Mesodermal cell (in vitro differentiated cells): Measurements from ENCODE around the gene ADAM12.

Source experiments
- H3K27ac ChIP-seq: 2 replicates; pipeline ENCODE4 v1.7.0; 2013; ENCODE audit warnings: mild to moderate bottlenecking, low read depth, low read length, moderate library complexity; ENCODE audit not compliant: severe bottlenecking
- H3K36me3 ChIP-seq: 2 replicates; pipeline ENCODE4 v1.7.1; 2013; ENCODE audit warnings: mild to moderate bottlenecking, low read length, moderate library complexity; ENCODE audit not compliant: control insufficient read depth, insufficient read depth
- H3K4me1 ChIP-seq: one replicate; pipeline ENCODE4 v1.7.1; 2013; ENCODE audit warnings: mild to moderate bottlenecking, low read length; ENCODE audit not compliant: insufficient read depth, control insufficient read depth, poor library complexity, severe bottlenecking
- H3K4me3 ChIP-seq: 2 replicates; pipeline ENCODE4 v1.7.0; 2013; ENCODE audit warnings: low read length, control low read depth, mild to moderate bottlenecking; ENCODE audit not compliant: insufficient read depth, poor library complexity, severe bottlenecking; ENCODE audit errors: extremely low read depth
- H3K9me3 ChIP-seq: 2 replicates; pipeline ENCODE4 v1.7.1; 2013; ENCODE audit warnings: mild to moderate bottlenecking, low read length, moderate library complexity; ENCODE audit not compliant: control insufficient read depth
- WGBS, 2 experiments: methylation state at CpG; one replicate each; pipeline ENCODE4 v1.1.5; 2013; ENCODE audit warnings: missing lambda C conversion rate in 2 of 2; ENCODE audit not compliant: insufficient coverage in 2 of 2; 5-methylcytosine and 5-hydroxymethylcytosine counted together

Gene ADAM12

GRCh38 chr10:126014309-126014708, 374.0 kb downstream of the ADAM12 start:
- no peaks in the 10 kb centered on the region for H3K9me3 ChIP-seq
- peaks cover 5% of the 10 kb centered on the region for H3K4me1 ChIP-seq
- 96 to 98% methylated on average over 4 to 5 of the region's 7 CpGs for WGBS, 2 experiments
- H3K36me3 ChIP-seq, result peaks cover 7% of the 10 kb centered on the region
- H3K4me3 ChIP-seq, result no peak overlapping the region
- H3K27ac ChIP-seq, result no peak overlapping the region

DNA sequence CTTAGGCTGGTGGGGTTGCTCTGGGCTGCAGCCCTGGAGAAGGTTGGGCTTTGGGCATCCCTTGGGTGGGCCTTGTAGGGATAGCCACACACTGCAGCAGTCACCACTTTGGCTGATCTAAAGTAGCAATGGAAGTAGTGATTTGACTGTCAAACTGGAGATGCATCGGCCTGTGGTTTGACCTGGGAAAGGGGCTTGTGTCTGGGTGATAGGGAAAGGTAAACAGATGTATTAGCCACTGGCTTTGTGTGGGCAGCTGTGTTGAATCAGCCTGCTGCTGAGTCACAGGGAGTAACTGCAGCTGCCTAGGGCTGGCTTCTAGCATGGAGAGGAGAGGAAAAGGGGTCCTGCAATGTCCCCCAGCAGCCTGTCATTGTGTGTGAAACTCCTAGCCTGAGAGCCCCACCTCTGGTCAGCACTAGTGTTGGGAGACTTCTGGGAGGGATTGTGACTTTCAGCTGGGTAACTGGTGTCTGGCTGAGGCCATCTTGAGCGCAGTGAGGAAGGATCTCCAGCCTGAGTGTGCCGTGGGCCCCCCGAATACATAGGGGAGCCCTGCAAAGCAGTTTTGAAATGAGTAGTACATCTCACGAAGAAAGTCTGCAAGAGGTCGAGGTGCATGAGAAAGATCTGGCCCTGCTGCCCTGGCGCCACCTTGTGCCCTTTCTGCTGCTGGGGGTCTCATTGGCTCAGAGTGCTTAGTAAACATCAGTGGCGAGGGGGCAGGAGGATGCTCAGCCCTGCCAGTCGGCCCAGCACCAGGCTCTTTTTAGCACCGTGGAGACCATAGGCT, 374.6 kb downstream of the ADAM12 start:
- WGBS, 2 experiments, result 76 to 82% methylated on average over 8 to 10 of the region's 10 CpGs
- peaks cover 5% of the 10 kb centered on the region for H3K4me1 ChIP-seq
- no peaks in the 10 kb centered on the region for H3K9me3 ChIP-seq
- H3K36me3 ChIP-seq, result peaks cover under 1% of the 10 kb centered on the region
- peak overlapping the region; percentile 71 for H3K27ac ChIP-seq
- H3K4me3 ChIP-seq, result no peak overlapping the region

DNA sequence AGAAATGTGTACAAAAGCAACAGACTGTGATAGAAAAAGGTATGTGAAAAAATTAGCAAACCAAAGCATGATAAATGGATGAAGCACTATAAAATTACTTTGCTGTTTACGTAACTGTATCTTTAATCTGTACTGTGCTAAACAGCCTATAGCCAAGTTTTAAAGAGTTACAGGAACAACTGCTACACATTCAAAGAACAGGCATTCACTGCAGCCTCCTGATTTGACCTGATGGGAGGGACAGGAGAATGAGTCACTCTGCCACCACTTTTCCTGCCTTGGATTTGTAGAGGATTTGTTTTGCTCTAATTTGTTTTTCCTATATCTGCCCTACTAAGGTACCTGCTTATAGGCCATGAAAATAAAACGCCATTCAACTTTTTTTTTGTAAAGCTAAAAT, 375.8 kb downstream of the ADAM12 start:
- WGBS, 2 experiments, result no CpG with 5 or more reads among the region's 2 CpGs
- H3K4me1 ChIP-seq, result peaks cover 5% of the 10 kb centered on the region
- H3K4me3 ChIP-seq, result no peak overlapping the region
- no peaks in the 10 kb centered on the region for H3K9me3 ChIP-seq
- H3K36me3 ChIP-seq, result no peaks in the 10 kb centered on the region
- H3K27ac ChIP-seq, result no peak overlapping the region

DNA sequence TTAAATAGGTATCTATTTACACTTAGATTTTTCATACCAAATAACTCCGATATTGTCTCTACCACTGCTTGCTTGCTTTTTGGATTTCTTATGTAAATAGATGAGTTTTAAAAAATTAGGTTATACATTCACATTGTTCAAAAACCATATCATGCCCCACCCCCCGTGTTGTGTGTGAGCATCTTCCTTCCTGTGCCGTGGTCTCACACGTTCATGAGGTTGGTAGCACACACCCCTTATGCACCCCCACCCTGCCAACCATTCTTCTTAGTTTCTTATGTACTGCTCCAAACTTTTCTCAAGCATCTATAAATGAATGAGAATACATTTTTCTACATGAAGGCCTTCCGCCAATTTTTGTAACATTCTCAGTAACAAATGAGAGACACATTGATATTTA, 376.3 kb downstream of the ADAM12 start:
- Histone ChIP-seq H3K27ac (no peak overlapping the region), H3K9me3 (no peaks in the 10 kb centered on the region), H3K36me3 (no peaks in the 10 kb centered on the region), H3K4me1 (peaks cover 5% of the 10 kb centered on the region), H3K4me3 (no peak overlapping the region)
- 100% methylated on average over 3 of the region's 5 CpGs; no CpG with 5 or more reads in 1 of the 2 experiments for WGBS, 2 experiments

DNA sequence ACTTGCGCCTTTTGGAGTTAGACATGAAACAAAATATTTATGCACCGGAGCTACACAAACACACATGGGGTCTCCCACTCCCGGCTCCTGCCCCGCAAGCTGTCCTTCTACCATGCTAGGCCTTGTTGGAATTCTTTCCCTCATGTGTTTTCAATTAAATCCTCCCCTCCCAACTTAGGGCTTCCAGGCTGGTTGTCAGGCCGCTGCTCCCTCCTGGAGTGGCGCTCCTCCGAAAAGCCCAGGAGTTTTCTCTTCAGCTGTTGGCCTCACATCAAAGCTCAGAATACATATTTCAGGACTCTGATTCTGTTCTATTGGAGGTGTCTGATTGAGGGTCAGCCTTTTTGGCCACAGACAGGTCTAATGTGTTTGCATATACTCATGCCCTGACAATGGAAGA, 378.6 kb downstream of the ADAM12 start:
- WGBS, 2 experiments, result 96 to 98% methylated on average over 5 to 7 of the region's 7 CpGs
- H3K36me3 ChIP-seq, result no peaks in the 10 kb centered on the region
- no peak overlapping the region for H3K27ac ChIP-seq
- H3K9me3 ChIP-seq, result no peaks in the 10 kb centered on the region
- no peak overlapping the region for H3K4me3 ChIP-seq
- H3K4me1 ChIP-seq, result peaks cover 5% of the 10 kb centered on the region

- 100% methylated on average over 1 of the region's 2 CpGs; no CpG with 5 or more reads in 1 of the 2 experiments for WGBS, 2 experiments
- no peaks in the 10 kb centered on the region for H3K4me1 ChIP-seq
- H3K27ac ChIP-seq, result no peak overlapping the region
- H3K9me3 ChIP-seq, result no peaks in the 10 kb centered on the region
- no peak overlapping the region for H3K4me3 ChIP-seq
- no peaks in the 10 kb centered on the region for H3K36me3 ChIP-seq
Observed at GRCh38 chr10:126006906-126007305, 381.4 kb downstream of the ADAM12 start.

DNA sequence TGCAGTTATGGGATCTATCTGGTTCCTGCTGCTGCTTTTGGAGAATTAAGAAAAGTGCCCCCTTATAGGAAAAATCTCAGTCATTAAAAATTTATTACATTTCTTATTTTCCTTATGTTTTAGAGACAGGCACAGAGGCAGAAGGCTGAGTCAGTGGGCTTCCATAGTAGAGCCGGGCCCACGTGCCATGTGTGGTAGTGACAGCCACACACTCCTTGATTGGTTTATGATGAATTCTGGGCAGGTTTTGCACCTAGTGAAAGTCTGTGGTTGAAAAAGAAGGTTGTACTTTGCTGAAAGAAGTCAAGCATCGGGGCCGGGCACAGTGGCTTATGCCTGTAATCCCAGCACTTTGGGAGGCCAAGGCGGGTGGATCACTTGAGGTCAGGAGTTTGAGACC, 382.0 kb downstream of the ADAM12 start:
- no peaks in the 10 kb centered on the region for H3K9me3 ChIP-seq
- H3K4me3 ChIP-seq, result no peak overlapping the region
- no peak overlapping the region for H3K27ac ChIP-seq
- no peaks in the 10 kb centered on the region for H3K36me3 ChIP-seq
- no peaks in the 10 kb centered on the region for H3K4me1 ChIP-seq
- 79 to 87% methylated on average over 2 of the region's 5 CpGs for WGBS, 2 experiments

GRCh38 chr10:126004752-126005151, 383.5 kb downstream of the ADAM12 start:
- H3K4me3 ChIP-seq, result no peak overlapping the region
- WGBS, 2 experiments, result 83 to 88% methylated on average over 7 to 8 of the region's 8 CpGs
- H3K4me1 ChIP-seq, result no peaks in the 10 kb centered on the region
- no peaks in the 10 kb centered on the region for H3K36me3 ChIP-seq
- no peak overlapping the region for H3K27ac ChIP-seq
- no peaks in the 10 kb centered on the region for H3K9me3 ChIP-seq

DNA sequence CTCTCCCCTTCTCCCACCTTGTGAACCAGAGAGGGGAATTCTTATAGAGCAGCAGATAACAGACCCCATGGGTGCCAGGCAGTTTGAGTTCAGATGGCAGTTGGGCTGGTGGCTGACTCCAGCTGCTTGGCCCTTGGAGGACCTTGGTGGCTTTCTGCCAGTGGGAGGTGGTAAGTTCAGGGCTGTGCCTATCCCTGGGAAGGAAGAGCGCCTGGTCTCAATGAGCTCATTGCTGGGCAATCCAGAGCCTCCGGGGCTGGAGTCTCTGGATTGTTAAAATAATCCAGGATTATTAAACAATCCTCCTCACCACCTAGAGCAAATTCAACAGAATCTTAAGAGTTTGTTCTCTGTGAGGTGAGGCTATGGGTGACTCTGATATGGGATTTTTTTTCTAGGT, 386.7 kb downstream of the ADAM12 start:
- no peak overlapping the region for H3K4me3 ChIP-seq
- no peak overlapping the region for H3K27ac ChIP-seq
- H3K36me3 ChIP-seq, result no peaks in the 10 kb centered on the region
- no peaks in the 10 kb centered on the region for H3K4me1 ChIP-seq
- H3K9me3 ChIP-seq, result no peaks in the 10 kb centered on the region
- WGBS, 2 experiments, result no CpG with 5 or more reads among the region's 2 CpGs

GRCh38 chr10:125999694-126000093, 388.6 kb downstream of the ADAM12 start:
- Histone ChIP-seq H3K27ac (no peak overlapping the region), H3K4me3 (no peak overlapping the region), H3K36me3 (no peaks in the 10 kb centered on the region), H3K9me3 (no peaks in the 10 kb centered on the region), H3K4me1 (no peaks in the 10 kb centered on the region)
- 90 to 100% methylated on average over 2 to 3 of the region's 3 CpGs for WGBS, 2 experiments

GRCh38 chr10:125997586-125997985, 390.7 kb downstream of the ADAM12 start:
- H3K36me3 ChIP-seq, result no peaks in the 10 kb centered on the region
- H3K4me3 ChIP-seq, result no peak overlapping the region
- WGBS, 2 experiments, result 97 to 99% methylated on average over 11 of the region's 12 CpGs
- no peaks in the 10 kb centered on the region for H3K9me3 ChIP-seq
- no peak overlapping the region for H3K27ac ChIP-seq
- no peaks in the 10 kb centered on the region for H3K4me1 ChIP-seq
